Measurements from ENCODE around the gene PRKAG2. TPM values are rescaled to one million over a fixed set of nuclear protein-coding genes. Genes with fewer than 3 reads are reported as not detected.

Gene PRKAG2
- total and polyA plus RNA-seq, 2 of the 8 experiments (the other 6 are each of a cell fraction or from before 2014, with no cell fraction given) = 7.5 to 18.1 TPM

GRCh38 chr7:151905353-151905752, 28.4 kb upstream of the PRKAG2 start (continued):
- TF ChIP-seq, protein P1, sequence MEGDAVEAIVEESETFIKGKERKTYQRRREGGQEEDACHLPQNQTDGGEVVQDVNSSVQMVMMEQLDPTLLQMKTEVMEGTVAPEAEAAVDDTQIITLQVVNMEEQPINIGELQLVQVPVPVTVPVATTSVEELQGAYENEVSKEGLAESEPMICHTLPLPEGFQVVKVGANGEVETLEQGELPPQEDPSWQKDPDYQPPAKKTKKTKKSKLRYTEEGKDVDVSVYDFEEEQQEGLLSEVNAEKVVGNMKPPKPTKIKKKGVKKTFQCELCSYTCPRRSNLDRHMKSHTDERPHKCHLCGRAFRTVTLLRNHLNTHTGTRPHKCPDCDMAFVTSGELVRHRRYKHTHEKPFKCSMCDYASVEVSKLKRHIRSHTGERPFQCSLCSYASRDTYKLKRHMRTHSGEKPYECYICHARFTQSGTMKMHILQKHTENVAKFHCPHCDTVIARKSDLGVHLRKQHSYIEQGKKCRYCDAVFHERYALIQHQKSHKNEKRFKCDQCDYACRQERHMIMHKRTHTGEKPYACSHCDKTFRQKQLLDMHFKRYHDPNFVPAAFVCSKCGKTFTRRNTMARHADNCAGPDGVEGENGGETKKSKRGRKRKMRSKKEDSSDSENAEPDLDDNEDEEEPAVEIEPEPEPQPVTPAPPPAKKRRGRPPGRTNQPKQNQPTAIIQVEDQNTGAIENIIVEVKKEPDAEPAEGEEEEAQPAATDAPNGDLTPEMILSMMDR (IDR thresholded peaks at IDR 0.05; ENCODE audit: control extremely low read depth in 1 of 3, insufficient read depth in 1 of 3, low read depth in 1 of 3, low read length in 3 of 3) = no peak

All from H1 (cell line).